ENCODE measurements around the gene MGAM2.

MGAM2 gene

DNA sequence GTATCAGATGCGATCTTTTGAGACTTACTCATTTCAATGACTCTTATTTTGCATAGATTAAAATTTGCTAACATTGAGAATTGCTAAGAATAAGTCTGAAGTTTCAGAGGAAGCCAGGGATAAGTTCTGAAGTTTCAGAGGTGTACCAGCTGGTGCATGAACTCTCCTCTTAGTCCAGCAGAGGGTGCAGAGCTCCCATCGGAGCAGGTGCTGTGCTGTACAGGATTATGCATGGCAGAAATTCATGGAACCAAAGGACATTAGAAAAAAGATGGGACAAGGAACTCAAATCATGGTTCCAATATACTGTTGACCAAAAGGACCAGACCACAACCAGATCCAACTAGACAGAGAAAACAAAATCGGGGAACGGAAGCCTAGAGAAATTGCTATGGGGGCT, 41.9 kb downstream of the MGAM2 start:
- no CpG with 5 or more reads among the region's 4 CpGs for WGBS, 2 donors (ENCODE audit: extremely low coverage in 2 of 2, insufficient read length in 2 of 2, insufficient replicate concordance in 1 of 2)
- Histone ChIP-seq H3K4me3 (ENCODE audit: low read length in 2 of 2) (no peak overlapping the region), H3K27ac (replicated peaks; ENCODE audit: low read length) (no peak overlapping the region), H2BK5ac (ENCODE audit: low read length) (no peak overlapping the region), H3K23ac (ENCODE audit: low read depth, low read length, poor library complexity) (no peak overlapping the region), H3K9me3 (replicated peaks in 1 of 2; ENCODE audit: control insufficient read depth in 2 of 2, insufficient read depth in 1 of 2, low read depth in 1 of 2, low read length in 2 of 2) (no peaks in the 10 kb centered on the region), H3K14ac (ENCODE audit: low read length) (no peak overlapping the region), H3K4me1 (ENCODE audit: control insufficient read depth in 2 of 2, insufficient read depth in 1 of 2, low read depth in 1 of 2, low read length in 2 of 2) (no peaks in the 10 kb centered on the region), H3K27me3 (ENCODE audit: control insufficient read depth in 3 of 3, insufficient read depth in 3 of 3, low read depth in 1 of 3, low read length in 3 of 3) (no peaks in the 10 kb centered on the region), H3K36me3 (replicated peaks in 1 of 2; ENCODE audit: control insufficient read depth in 2 of 2, insufficient read depth in 2 of 2, low read length in 2 of 2) (no peaks in the 10 kb centered on the region), H2BK15ac (ENCODE audit: low read length) (no peak overlapping the region), H3K18ac (ENCODE audit: low read length) (no peak overlapping the region), H3K4ac (ENCODE audit: low read length) (no peak overlapping the region), H2BK12ac (ENCODE audit: low read length) (no peak overlapping the region), H4K91ac (ENCODE audit: low read depth, low read length, poor library complexity) (no peak overlapping the region), H3K4me2 (ENCODE audit: insufficient read depth, low read length, poor library complexity, severe bottlenecking) (no peak overlapping the region), H3K9ac (ENCODE audit: low read depth, low read length, poor library complexity) (no peak overlapping the region), H2AK5ac (ENCODE audit: low read depth, low read length) (no peak overlapping the region), H3K79me1 (ENCODE audit: low read depth, low read length) (no peaks in the 10 kb centered on the region), H2BK120ac (ENCODE audit: low read depth, low read length) (no peak overlapping the region), H2AFZ (ENCODE audit: low read length) (no peak overlapping the region), H4K8ac (ENCODE audit: low read depth, low read length) (no peak overlapping the region)
- no peak for DNase-seq (ENCODE audit: low spot score)

DNA sequence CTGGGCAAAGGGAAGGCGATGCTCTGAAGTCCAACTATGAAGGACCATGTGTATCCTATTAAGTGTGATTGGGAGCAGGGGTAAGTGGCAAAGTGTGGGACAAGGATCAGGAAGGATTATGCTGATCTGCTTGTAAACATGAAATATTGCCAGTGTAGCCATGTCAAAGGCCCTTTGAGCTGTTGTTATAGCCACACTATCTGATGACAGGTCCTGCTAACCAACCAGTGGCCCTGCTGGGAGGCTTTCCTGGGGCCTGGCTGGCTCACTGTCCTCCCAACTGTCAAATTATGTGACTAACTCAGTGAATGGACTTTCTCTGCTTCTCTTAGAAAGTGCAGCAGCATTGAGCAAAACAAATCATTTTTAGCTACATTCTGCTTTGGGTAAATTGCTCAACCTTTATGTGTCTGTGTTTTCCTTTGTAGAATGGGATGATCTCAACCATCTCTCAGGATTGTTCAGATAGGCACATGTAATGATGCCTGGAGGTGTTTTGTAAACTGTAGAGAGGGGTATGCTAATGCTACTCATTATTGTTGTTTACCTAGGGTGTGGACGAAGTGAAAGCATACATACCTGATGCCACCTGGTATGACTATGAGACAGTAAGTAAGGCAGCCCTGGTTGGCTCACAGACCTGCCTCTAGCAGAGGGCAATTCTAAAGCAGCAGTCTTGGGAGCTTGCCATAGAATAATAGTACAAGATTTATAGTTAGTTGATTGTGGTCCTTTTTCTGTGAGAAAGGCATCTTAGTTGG, 47.4 kb downstream of the MGAM2 start:
- Histone ChIP-seq H3K36me3 (replicated peaks in 1 of 2; ENCODE audit: control insufficient read depth in 2 of 2, insufficient read depth in 2 of 2, low read length in 2 of 2) (no peaks in the 10 kb centered on the region), H2AK5ac (ENCODE audit: low read depth, low read length) (no peak overlapping the region), H2BK12ac (ENCODE audit: low read length) (no peak overlapping the region), H3K9me3 (replicated peaks in 1 of 2; ENCODE audit: control insufficient read depth in 2 of 2, insufficient read depth in 1 of 2, low read depth in 1 of 2, low read length in 2 of 2) (no peaks in the 10 kb centered on the region), H3K27ac (replicated peaks; ENCODE audit: low read length) (no peak overlapping the region), H3K18ac (ENCODE audit: low read length) (no peak overlapping the region), H2AFZ (ENCODE audit: low read length) (no peak overlapping the region), H3K79me1 (ENCODE audit: low read depth, low read length) (no peaks in the 10 kb centered on the region), H2BK5ac (ENCODE audit: low read length) (no peak overlapping the region), H2BK15ac (ENCODE audit: low read length) (no peak overlapping the region), H4K91ac (ENCODE audit: low read depth, low read length, poor library complexity) (no peak overlapping the region), H4K8ac (ENCODE audit: low read depth, low read length) (no peak overlapping the region), H2BK120ac (ENCODE audit: low read depth, low read length) (no peak overlapping the region), H3K27me3 (ENCODE audit: control insufficient read depth in 3 of 3, insufficient read depth in 3 of 3, low read depth in 1 of 3, low read length in 3 of 3) (peaks cover 0 to 2% (median 0%) of the 10 kb centered on the region in 3 experiments), H3K4me3 (ENCODE audit: low read length in 2 of 2) (no peak overlapping the region), H3K4me1 (ENCODE audit: control insufficient read depth in 2 of 2, insufficient read depth in 1 of 2, low read depth in 1 of 2, low read length in 2 of 2) (no peaks in the 10 kb centered on the region), H3K4me2 (ENCODE audit: insufficient read depth, low read length, poor library complexity, severe bottlenecking) (no peak overlapping the region), H3K9ac (ENCODE audit: low read depth, low read length, poor library complexity) (no peak overlapping the region), H3K4ac (ENCODE audit: low read length) (no peak overlapping the region), H3K23ac (ENCODE audit: low read depth, low read length, poor library complexity) (no peak overlapping the region), H3K14ac (ENCODE audit: low read length) (no peak overlapping the region)
- WGBS, 2 donors (ENCODE audit: extremely low coverage in 2 of 2, insufficient read length in 2 of 2, insufficient replicate concordance in 1 of 2), result no CpG with 5 or more reads among the region's 2 CpGs
- no peak for DNase-seq (ENCODE audit: low spot score)

DNA sequence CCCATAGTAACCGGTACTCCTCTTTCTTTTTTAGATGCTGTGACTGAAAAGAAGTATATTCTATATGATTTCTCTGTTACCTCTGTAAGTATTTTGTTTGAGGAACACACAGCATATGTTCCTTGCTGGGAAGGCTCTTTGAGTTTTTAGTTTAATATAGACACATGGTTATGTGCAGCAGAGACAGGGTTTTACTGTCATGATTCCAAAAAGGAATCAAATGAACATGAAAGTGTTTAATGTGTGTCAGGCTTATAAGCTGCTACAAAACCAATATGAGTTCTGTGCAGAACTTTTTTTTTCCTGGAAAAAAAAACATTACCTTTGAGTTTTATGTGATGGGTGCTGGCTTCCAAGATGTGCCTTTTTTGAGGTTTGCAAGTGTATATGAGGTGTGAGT, 50.4 kb downstream of the MGAM2 start:
- Histone ChIP-seq H2BK120ac (ENCODE audit: low read depth, low read length) (no peak overlapping the region), H2BK12ac (ENCODE audit: low read length) (no peak overlapping the region), H3K9me3 (replicated peaks in 1 of 2; ENCODE audit: control insufficient read depth in 2 of 2, insufficient read depth in 1 of 2, low read depth in 1 of 2, low read length in 2 of 2) (no peaks in the 10 kb centered on the region), H3K4me2 (ENCODE audit: insufficient read depth, low read length, poor library complexity, severe bottlenecking) (no peak overlapping the region), H3K36me3 (replicated peaks in 1 of 2; ENCODE audit: control insufficient read depth in 2 of 2, insufficient read depth in 2 of 2, low read length in 2 of 2) (no peaks in the 10 kb centered on the region), H3K14ac (ENCODE audit: low read length) (no peak overlapping the region), H4K91ac (ENCODE audit: low read depth, low read length, poor library complexity) (no peak overlapping the region), H3K4me1 (ENCODE audit: control insufficient read depth in 2 of 2, insufficient read depth in 1 of 2, low read depth in 1 of 2, low read length in 2 of 2) (no peaks in the 10 kb centered on the region), H3K27me3 (ENCODE audit: control insufficient read depth in 3 of 3, insufficient read depth in 3 of 3, low read depth in 1 of 3, low read length in 3 of 3) (peaks cover 0 to 2% (median 0%) of the 10 kb centered on the region in 3 experiments), H3K23ac (ENCODE audit: low read depth, low read length, poor library complexity) (no peak overlapping the region), H2BK5ac (ENCODE audit: low read length) (no peak overlapping the region), H3K18ac (ENCODE audit: low read length) (no peak overlapping the region), H3K4me3 (ENCODE audit: low read length in 2 of 2) (no peak overlapping the region), H3K27ac (replicated peaks; ENCODE audit: low read length) (no peak overlapping the region), H3K9ac (ENCODE audit: low read depth, low read length, poor library complexity) (no peak overlapping the region), H2AFZ (ENCODE audit: low read length) (no peak overlapping the region), H3K4ac (ENCODE audit: low read length) (no peak overlapping the region), H4K8ac (ENCODE audit: low read depth, low read length) (no peak overlapping the region), H3K79me1 (ENCODE audit: low read depth, low read length) (no peaks in the 10 kb centered on the region), H2AK5ac (ENCODE audit: low read depth, low read length) (no peak overlapping the region), H2BK15ac (ENCODE audit: low read length) (no peak overlapping the region)
- DNase-seq (ENCODE audit: low spot score), result no peak
- WGBS, 2 donors (ENCODE audit: extremely low coverage in 2 of 2, insufficient read length in 2 of 2, insufficient replicate concordance in 1 of 2), result no CpG with 5 or more reads among the region's 1 CpG

DNA sequence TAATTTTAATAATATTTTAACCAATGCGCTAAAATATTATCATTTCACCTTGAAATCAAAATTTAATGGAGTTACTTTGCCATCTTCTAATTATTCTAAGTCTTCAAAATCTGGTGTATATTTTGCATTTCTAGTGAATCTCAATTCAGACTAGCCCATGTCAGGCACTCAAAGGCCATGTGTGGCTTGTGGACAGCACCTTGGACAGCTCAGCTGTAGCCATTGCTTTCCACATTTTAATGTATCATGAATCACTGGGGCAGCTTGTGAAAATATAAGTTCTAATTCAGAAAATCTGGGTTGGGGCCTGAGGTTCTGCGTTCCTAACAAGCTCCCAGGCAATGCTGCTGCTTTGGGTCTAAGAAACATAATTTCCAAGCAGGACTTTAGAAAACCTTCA, 57.2 kb downstream of the MGAM2 start:
- no peak overlapping the region for H3K4ac ChIP-seq (ENCODE audit: low read length)
- no peak overlapping the region for H2AFZ ChIP-seq (ENCODE audit: low read length)
- H3K4me2 ChIP-seq (ENCODE audit: insufficient read depth, low read length, poor library complexity, severe bottlenecking), result no peak overlapping the region
- H3K14ac ChIP-seq (ENCODE audit: low read length), result no peak overlapping the region
- H3K23ac ChIP-seq (ENCODE audit: low read depth, low read length, poor library complexity), result no peak overlapping the region
- no peak overlapping the region for H3K9ac ChIP-seq (ENCODE audit: low read depth, low read length, poor library complexity)
- H2BK5ac ChIP-seq (ENCODE audit: low read length), result no peak overlapping the region
- no peak overlapping the region for H2AK5ac ChIP-seq (ENCODE audit: low read depth, low read length)
- H3K4me1 ChIP-seq (ENCODE audit: control insufficient read depth in 2 of 2, insufficient read depth in 1 of 2, low read depth in 1 of 2, low read length in 2 of 2), result no peaks in the 10 kb centered on the region
- no peaks in the 10 kb centered on the region for H3K27me3 ChIP-seq (ENCODE audit: control insufficient read depth in 3 of 3, insufficient read depth in 3 of 3, low read depth in 1 of 3, low read length in 3 of 3)
- H4K8ac ChIP-seq (ENCODE audit: low read depth, low read length), result no peak overlapping the region
- DNase-seq (ENCODE audit: low spot score), result no peak
- WGBS, 2 donors (ENCODE audit: extremely low coverage in 2 of 2, insufficient read length in 2 of 2, insufficient replicate concordance in 1 of 2), result no CpG with 5 or more reads among the region's 2 CpGs
- no peak overlapping the region for H3K27ac ChIP-seq (replicated peaks; ENCODE audit: low read length)
- H3K79me1 ChIP-seq (ENCODE audit: low read depth, low read length), result no peaks in the 10 kb centered on the region
- no peak overlapping the region for H3K18ac ChIP-seq (ENCODE audit: low read length)
- no peak overlapping the region for H3K4me3 ChIP-seq (ENCODE audit: low read length in 2 of 2)
- no peaks in the 10 kb centered on the region for H3K36me3 ChIP-seq (replicated peaks in 1 of 2; ENCODE audit: control insufficient read depth in 2 of 2, insufficient read depth in 2 of 2, low read length in 2 of 2)
- no peak overlapping the region for H2BK120ac ChIP-seq (ENCODE audit: low read depth, low read length)
- H4K91ac ChIP-seq (ENCODE audit: low read depth, low read length, poor library complexity), result no peak overlapping the region
- no peak overlapping the region for H2BK15ac ChIP-seq (ENCODE audit: low read length)
- H3K9me3 ChIP-seq (replicated peaks in 1 of 2; ENCODE audit: control insufficient read depth in 2 of 2, insufficient read depth in 1 of 2, low read depth in 1 of 2, low read length in 2 of 2), result no peaks in the 10 kb centered on the region
- no peak overlapping the region for H2BK12ac ChIP-seq (ENCODE audit: low read length)

All from neuronal stem cell (in vitro differentiated cells).